HepG2 (cell line): ENCODE data around the gene MAT2A. TPM values are rescaled to one million over a fixed set of nuclear protein-coding genes. Genes with fewer than 3 reads are reported as not detected.

Experiments
- ATAC-seq: fragments of 200-7000 bp; cut with Tn5 transposase; 3 replicates; pipeline ENCODE4 v1.9.1; 2020; ENCODE audit warnings: mild to moderate bottlenecking, moderate library complexity
- BruUV-seq: library from RNA; stranded (reverse); fragments of 400-500 nt; replicated peaks from 2 replicates; lab custom pipeline; 2021; lab: Mats Ljungman, UMichigan
- CTCF ChIA-PET: fragments of 300-600 bp; formaldehyde crosslinking; extraction: SDS; loops from one replicate; lab custom pipeline; 2021; ENCODE audit warnings: low total read pairs, inconsistent platforms, low intra/inter-chr PET ratio; lab: Yijun Ruan, JAX
- POLR2A ChIA-PET: fragments of 350-600 bp; sonication (Branson Sonifier 250); formaldehyde crosslinking; loops from one replicate; lab custom pipeline; 2020; ENCODE audit warnings: antibody characterized with exemption, inconsistent platforms; lab: Yijun Ruan, JAX
- DNase-seq: peaks from one replicate; pipeline ENCODE4 v3.0.0-alpha.2; 2015; ENCODE audit warnings: low spot score
- FAIRE-seq: peaks from 3 replicates; lab custom pipeline; 2011; peaks lifted over from hg19 to GRCh38; lab: Jason Lieb, UNC
- H2AFZ ChIP-seq: one replicate; pipeline ENCODE4 v1.6.1; 2011; ENCODE audit warnings: low read length, inconsistent platforms
- H3K27ac ChIP-seq: fragments of 300-600 bp; 3 replicates; pipeline ENCODE4 v1.8.0; 2011; ENCODE audit warnings: mixed run types, mild to moderate bottlenecking, mixed read lengths, low read length, inconsistent platforms; ENCODE audit not compliant: insufficient read depth; ENCODE audit errors: extremely low read length
- H3K27me3 ChIP-seq, 2 experiments: fragments of 200-600 bp in 1 of 2; 2 replicates in 1 of 2; 3 replicates in 1 of 2; pipeline versions ENCODE4 v1.6.0 to v1.8.0; 2011; ENCODE audit warnings: low read length in 2 of 2, mild to moderate bottlenecking in 2 of 2, moderate library complexity in 2 of 2, inconsistent platforms in 1 of 2; ENCODE audit not compliant: insufficient read depth in 2 of 2, control insufficient read depth in 1 of 2
- H3K36me3 ChIP-seq, 2 experiments: fragments of 200-600 bp in 1 of 2; replicated peaks in 1 of 2; 2 replicates in 1 of 2; 3 replicates in 1 of 2; pipeline versions ENCODE4 v1.5.1 to v1.8.0; 2011; ENCODE audit warnings: low read length in 2 of 2, inconsistent platforms in 1 of 2; ENCODE audit not compliant: insufficient read depth in 2 of 2, control insufficient read depth in 1 of 2
- H3K4me1 ChIP-seq: 2 replicates; pipeline ENCODE4 v1.5.1; 2012; ENCODE audit warnings: low read length, inconsistent platforms; ENCODE audit not compliant: insufficient read depth
- H3K4me2 ChIP-seq: 2 replicates; pipeline ENCODE4 v1.6.0; 2011; ENCODE audit warnings: low read depth, low read length, inconsistent platforms
- H3K4me3 ChIP-seq, 3 experiments: fragments of 200-600 bp in 1 of 3; sonication (generic), shearing (Covaris generic) in 1 of 3; replicated peaks in 1 of 3; 2 replicates each; pipeline ENCODE4 v1.5.1; 2011 to 2016; ENCODE audit warnings: low read length in 3 of 3, inconsistent platforms in 2 of 3, low read depth in 2 of 3, mild to moderate bottlenecking in 2 of 3, control low read depth in 1 of 3, mixed read lengths in 1 of 3; ENCODE audit not compliant: insufficient read depth in 1 of 3
- H3K79me2 ChIP-seq: one replicate; pipeline ENCODE4 v1.6.1; 2011; ENCODE audit warnings: low read length, inconsistent platforms; ENCODE audit not compliant: insufficient read depth
- H3K9ac ChIP-seq: 2 replicates; pipeline ENCODE4 v1.6.0; 2011; ENCODE audit warnings: mild to moderate bottlenecking, low read depth, low read length, inconsistent platforms; ENCODE audit not compliant: insufficient read depth
- H3K9me3 ChIP-seq: 2 replicates; pipeline ENCODE4 v1.5.1; 2012; ENCODE audit warnings: mild to moderate bottlenecking, low read length
- H4K20me1 ChIP-seq: 2 replicates; pipeline ENCODE4 v1.6.0; 2011; ENCODE audit warnings: inconsistent platforms, mild to moderate bottlenecking, low read length, moderate library complexity; ENCODE audit not compliant: insufficient read depth
- AHR ChIP-seq: IDR thresholded peaks from 2 replicates; pipeline ENCODE4 v1.6.1; 2018; ENCODE audit warnings: missing genetic modification reagents, missing compliant biosample characterization
- CREB3 ChIP-seq: sonication (generic); formaldehyde crosslinking; IDR thresholded peaks from 2 replicates; pipeline ENCODE4 v1.5.0; 2020; ENCODE audit warnings: missing genetic modification reagents
- ETS1 ChIP-seq: sonication (generic); formaldehyde crosslinking; IDR thresholded peaks from 2 replicates; pipeline ENCODE4 v1.4.0; 2020; ENCODE audit warnings: missing genetic modification reagents
- FOXM1 ChIP-seq: sonication (generic); formaldehyde crosslinking; IDR thresholded peaks from 2 replicates; pipeline ENCODE4 v1.5.0; 2020; ENCODE audit warnings: missing genetic modification reagents
- PATZ1 ChIP-seq: sonication (generic); formaldehyde crosslinking; IDR thresholded peaks from 2 replicates; pipeline ENCODE4 v1.4.0; 2020; ENCODE audit warnings: missing genetic modification reagents
- RXRA ChIP-seq: sonication (generic); formaldehyde crosslinking; IDR thresholded peaks from 2 replicates; pipeline ENCODE4 v1.5.1; 2020; ENCODE audit warnings: missing genetic modification reagents
- ZHX1 ChIP-seq: sonication (generic); formaldehyde crosslinking; IDR thresholded peaks from 2 replicates; pipeline ENCODE4 v1.8.1; 2022; ENCODE audit warnings: low read depth, mild to moderate bottlenecking, missing genetic modification reagents
- ZNF318 ChIP-seq: sonication (generic); formaldehyde crosslinking; IDR thresholded peaks from 2 replicates; pipeline ENCODE4 v1.4.0; 2020; ENCODE audit warnings: mild to moderate bottlenecking, missing genetic modification reagents
- ZNF672 ChIP-seq: sonication (generic); formaldehyde crosslinking; IDR thresholded peaks from 2 replicates; pipeline ENCODE4 v1.8.1; 2022; ENCODE audit warnings: missing genetic modification reagents
- WGBS: methylation state at CpG from one replicate; pipeline ENCODE4 v1.1.6; 2017; ENCODE audit warnings: low lambda C conversion rate; 5-methylcytosine and 5-hydroxymethylcytosine counted together
- in situ Hi-C: cut with HindIII; loops from 2 replicates; pipeline ENCODE4 v1.10.0; 2017; ENCODE audit warnings: low pct_unique_long_range_greater_than_20kb; ENCODE audit not compliant: extremely low pct_ligation_motif_present
- intact Hi-C: fragments of 100-400 bp; cut with micrococcal nuclease; formaldehyde crosslinking; loops from one replicate; pipeline ENCODE4 v1.10.0; 2022; ENCODE audit not compliant: unreplicated experiment
- polyA plus RNA-seq, 8 experiments: library from polyadenylated mRNA; depleted of rRNA in 3 of 8; stranded (reverse) in 7 of 8; unstranded in 1 of 8; fragments of >200 nt; fragmentation: Illumina TruSeq in 4 of 8; extraction: Trizol in 4 of 8; gene quantifications; 2 replicates each; pipeline versions ENCODE4 v1.2.1 to v1.2.3, GENCODE V29; 2011 to 2016; ENCODE audit warnings: low read depth in 4 of 8, missing spikeins in 1 of 8, mixed read lengths in 1 of 8; ENCODE audit not compliant: insufficient read depth in 1 of 8
- total RNA-seq, 5 experiments: library from RNA; depleted of rRNA; stranded (reverse); fragments of >200 nt; fragmentation: Illumina TruSeq; extraction: Trizol; gene quantifications; 2 replicates each; pipeline ENCODE4 v1.2.3, GENCODE V29; 2016; ENCODE audit warnings: low read depth in 1 of 5

Gene MAT2A
- total and polyA plus RNA-seq, 2 of the 13 experiments (the other 11 are each of a cell fraction or from before 2014, with no cell fraction given) = 155 to 331 TPM

- DNase-seq (no peak), ATAC-seq (no peak), FAIRE-seq (no peak)
- Histone ChIP-seq H3K4me3 (no peak overlapping the region), H2AFZ (no peak overlapping the region), H4K20me1 (peaks cover 4% of the 10 kb centered on the region), H3K36me3 (no peaks in the 10 kb centered on the region), H3K27me3 (no peaks in the 10 kb centered on the region; a peak in 1 of 5 replicates), H3K4me2 (no peak overlapping the region), H3K4me1 (peaks cover 14% of the 10 kb centered on the region), H3K9me3 (no peaks in the 10 kb centered on the region), H3K79me2 (peaks cover 23% of the 10 kb centered on the region), H3K9ac (no peak overlapping the region), H3K27ac (no peak overlapping the region)
- intact Hi-C loops (loop anchor here (5.0 kb wide), 1 partner anchor 33 kb away; no protein-coding TSS in a partner anchor), in situ Hi-C loops (no loop called here)
- ChIA-PET CTCF (no interaction called here), POLR2A (interaction anchor here (0.8 to 1.9 kb wide), 5 partner anchors 11 to 116 kb away, joined by 3 to 6 read pairs (median 3); partner anchors contain the start of gene SH2D6)
- 68% methylated on average over 3 of the region's 3 CpGs for WGBS
- no TSS peak for BruUV-seq
- no peak for TF ChIP-seq ZNF318 (CRISPR knock-in tag)
- no peak for TF ChIP-seq PATZ1 (CRISPR knock-in tag)
- no peak for TF ChIP-seq CREB3
- no peak for TF ChIP-seq RXRA (CRISPR knock-in tag)
- no peak for TF ChIP-seq ETS1 (CRISPR knock-in tag)
- no peak for TF ChIP-seq ZHX1 (CRISPR knock-in tag)
- TF ChIP-seq AHR = no peak
- TF ChIP-seq FOXM1 = no peak
- no peak for TF ChIP-seq ZNF672 (CRISPR knock-in tag)
Measured at GRCh38 chr2:85534881-85535280, 4.1 kb upstream of the MAT2A start.
